ENCODE results near the gene EIF5A.

- TF ChIP-seq, protein P1, sequence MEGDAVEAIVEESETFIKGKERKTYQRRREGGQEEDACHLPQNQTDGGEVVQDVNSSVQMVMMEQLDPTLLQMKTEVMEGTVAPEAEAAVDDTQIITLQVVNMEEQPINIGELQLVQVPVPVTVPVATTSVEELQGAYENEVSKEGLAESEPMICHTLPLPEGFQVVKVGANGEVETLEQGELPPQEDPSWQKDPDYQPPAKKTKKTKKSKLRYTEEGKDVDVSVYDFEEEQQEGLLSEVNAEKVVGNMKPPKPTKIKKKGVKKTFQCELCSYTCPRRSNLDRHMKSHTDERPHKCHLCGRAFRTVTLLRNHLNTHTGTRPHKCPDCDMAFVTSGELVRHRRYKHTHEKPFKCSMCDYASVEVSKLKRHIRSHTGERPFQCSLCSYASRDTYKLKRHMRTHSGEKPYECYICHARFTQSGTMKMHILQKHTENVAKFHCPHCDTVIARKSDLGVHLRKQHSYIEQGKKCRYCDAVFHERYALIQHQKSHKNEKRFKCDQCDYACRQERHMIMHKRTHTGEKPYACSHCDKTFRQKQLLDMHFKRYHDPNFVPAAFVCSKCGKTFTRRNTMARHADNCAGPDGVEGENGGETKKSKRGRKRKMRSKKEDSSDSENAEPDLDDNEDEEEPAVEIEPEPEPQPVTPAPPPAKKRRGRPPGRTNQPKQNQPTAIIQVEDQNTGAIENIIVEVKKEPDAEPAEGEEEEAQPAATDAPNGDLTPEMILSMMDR (IDR thresholded peaks at IDR 0.05 in 2 of 3, conservative IDR thresholded peaks at IDR 0.05 in 1 of 3; ENCODE audit: insufficient read depth in 2 of 3, low read depth in 1 of 3, low read length in 3 of 3) = no peak
- TF ChIP-seq ZNF384 (IDR thresholded peaks at IDR 0.05; ENCODE audit: low read depth, low read length) (no peak), POLR2H (tag; IDR thresholded peaks at IDR 0.05; ENCODE audit: low read depth) (no peak), POLR2A (conservative IDR thresholded peaks at IDR 0.05) (no peak), ZNF830 (CRISPR knock-in tag; IDR thresholded peaks at IDR 0.05) (no peak), PRPF4 (IDR thresholded peaks at IDR 0.05; ENCODE audit: insufficient read depth, low read depth, low read length, poor library complexity, severe bottlenecking) (no peak), TGIF2 (CRISPR knock-in tag; IDR thresholded peaks at IDR 0.05) (no peak), MXI1 (IDR thresholded peaks at IDR 0.05; ENCODE audit: low read depth, low read length) (no peak), MTA2 (IDR thresholded peaks at IDR 0.05; ENCODE audit: low read depth) (no peak)
- TF ChIP-seq, protein P2, sequence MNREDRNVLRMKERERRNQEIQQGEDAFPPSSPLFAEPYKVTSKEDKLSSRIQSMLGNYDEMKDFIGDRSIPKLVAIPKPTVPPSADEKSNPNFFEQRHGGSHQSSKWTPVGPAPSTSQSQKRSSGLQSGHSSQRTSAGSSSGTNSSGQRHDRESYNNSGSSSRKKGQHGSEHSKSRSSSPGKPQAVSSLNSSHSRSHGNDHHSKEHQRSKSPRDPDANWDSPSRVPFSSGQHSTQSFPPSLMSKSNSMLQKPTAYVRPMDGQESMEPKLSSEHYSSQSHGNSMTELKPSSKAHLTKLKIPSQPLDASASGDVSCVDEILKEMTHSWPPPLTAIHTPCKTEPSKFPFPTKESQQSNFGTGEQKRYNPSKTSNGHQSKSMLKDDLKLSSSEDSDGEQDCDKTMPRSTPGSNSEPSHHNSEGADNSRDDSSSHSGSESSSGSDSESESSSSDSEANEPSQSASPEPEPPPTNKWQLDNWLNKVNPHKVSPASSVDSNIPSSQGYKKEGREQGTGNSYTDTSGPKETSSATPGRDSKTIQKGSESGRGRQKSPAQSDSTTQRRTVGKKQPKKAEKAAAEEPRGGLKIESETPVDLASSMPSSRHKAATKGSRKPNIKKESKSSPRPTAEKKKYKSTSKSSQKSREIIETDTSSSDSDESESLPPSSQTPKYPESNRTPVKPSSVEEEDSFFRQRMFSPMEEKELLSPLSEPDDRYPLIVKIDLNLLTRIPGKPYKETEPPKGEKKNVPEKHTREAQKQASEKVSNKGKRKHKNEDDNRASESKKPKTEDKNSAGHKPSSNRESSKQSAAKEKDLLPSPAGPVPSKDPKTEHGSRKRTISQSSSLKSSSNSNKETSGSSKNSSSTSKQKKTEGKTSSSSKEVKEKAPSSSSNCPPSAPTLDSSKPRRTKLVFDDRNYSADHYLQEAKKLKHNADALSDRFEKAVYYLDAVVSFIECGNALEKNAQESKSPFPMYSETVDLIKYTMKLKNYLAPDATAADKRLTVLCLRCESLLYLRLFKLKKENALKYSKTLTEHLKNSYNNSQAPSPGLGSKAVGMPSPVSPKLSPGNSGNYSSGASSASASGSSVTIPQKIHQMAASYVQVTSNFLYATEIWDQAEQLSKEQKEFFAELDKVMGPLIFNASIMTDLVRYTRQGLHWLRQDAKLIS (CRISPR knock-in tag; IDR thresholded peaks at IDR 0.05) = no peak
- TF ChIP-seq, protein P3, sequence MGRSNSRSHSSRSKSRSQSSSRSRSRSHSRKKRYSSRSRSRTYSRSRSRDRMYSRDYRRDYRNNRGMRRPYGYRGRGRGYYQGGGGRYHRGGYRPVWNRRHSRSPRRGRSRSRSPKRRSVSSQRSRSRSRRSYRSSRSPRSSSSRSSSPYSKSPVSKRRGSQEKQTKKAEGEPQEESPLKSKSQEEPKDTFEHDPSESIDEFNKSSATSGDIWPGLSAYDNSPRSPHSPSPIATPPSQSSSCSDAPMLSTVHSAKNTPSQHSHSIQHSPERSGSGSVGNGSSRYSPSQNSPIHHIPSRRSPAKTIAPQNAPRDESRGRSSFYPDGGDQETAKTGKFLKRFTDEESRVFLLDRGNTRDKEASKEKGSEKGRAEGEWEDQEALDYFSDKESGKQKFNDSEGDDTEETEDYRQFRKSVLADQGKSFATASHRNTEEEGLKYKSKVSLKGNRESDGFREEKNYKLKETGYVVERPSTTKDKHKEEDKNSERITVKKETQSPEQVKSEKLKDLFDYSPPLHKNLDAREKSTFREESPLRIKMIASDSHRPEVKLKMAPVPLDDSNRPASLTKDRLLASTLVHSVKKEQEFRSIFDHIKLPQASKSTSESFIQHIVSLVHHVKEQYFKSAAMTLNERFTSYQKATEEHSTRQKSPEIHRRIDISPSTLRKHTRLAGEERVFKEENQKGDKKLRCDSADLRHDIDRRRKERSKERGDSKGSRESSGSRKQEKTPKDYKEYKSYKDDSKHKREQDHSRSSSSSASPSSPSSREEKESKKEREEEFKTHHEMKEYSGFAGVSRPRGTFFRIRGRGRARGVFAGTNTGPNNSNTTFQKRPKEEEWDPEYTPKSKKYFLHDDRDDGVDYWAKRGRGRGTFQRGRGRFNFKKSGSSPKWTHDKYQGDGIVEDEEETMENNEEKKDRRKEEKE (IDR thresholded peaks at IDR 0.05; ENCODE audit: borderline replicate concordance in 1 of 2, control insufficient read depth in 1 of 2, low read depth in 2 of 2, low read length in 1 of 2) = no peak
- TF ChIP-seq, protein P4, sequence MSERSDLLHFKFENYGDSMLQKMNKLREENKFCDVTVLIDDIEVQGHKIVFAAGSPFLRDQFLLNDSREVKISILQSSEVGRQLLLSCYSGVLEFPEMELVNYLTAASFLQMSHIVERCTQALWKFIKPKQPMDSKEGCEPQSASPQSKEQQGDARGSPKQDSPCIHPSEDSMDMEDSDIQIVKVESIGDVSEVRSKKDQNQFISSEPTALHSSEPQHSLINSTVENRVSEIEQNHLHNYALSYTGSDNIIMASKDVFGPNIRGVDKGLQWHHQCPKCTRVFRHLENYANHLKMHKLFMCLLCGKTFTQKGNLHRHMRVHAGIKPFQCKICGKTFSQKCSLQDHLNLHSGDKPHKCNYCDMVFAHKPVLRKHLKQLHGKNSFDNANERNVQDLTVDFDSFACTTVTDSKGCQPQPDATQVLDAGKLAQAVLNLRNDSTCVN (CRISPR knock-in tag; IDR thresholded peaks at IDR 0.05) = no peak
These were observed 21.5 kb downstream of the EIF5A start, which contains the start of gene NEURL4 for GRCh38 chr17:7328840-7329373.
